Measurements from ENCODE around the gene HOXA7.

Gene HOXA7

GRCh38 chr7:27162561-27163287, 6.2 kb upstream of the HOXA7 start:
- Histone ChIP-seq H3K9ac (no peak overlapping the region), H3K4me1 (ENCODE audit: low read depth, poor library complexity, severe bottlenecking) (no peaks in the 10 kb centered on the region), H3K4me2 (no peak overlapping the region), H3K79me2 (ENCODE audit: insufficient read depth, low read depth) (no peaks in the 10 kb centered on the region), H3K36me3 (ENCODE audit: insufficient read depth) (no peaks in the 10 kb centered on the region), H2AFZ (ENCODE audit: low read depth) (no peak overlapping the region), H3K4me3 (IDR thresholded peaks at IDR 0.05; ENCODE audit: insufficient read depth, low read depth, low read length) (no peak overlapping the region), H3K27ac (no peak overlapping the region), H4K20me1 (ENCODE audit: insufficient read depth) (no peaks in the 10 kb centered on the region), H3K27me3 (ENCODE audit: insufficient read depth, low read depth) (no peaks in the 10 kb centered on the region)
- no peak for TF ChIP-seq CTCF (conservative IDR thresholded peaks at IDR 0.05; ENCODE audit: low read depth, low read length)

- no peak overlapping the region for H3K4me2 ChIP-seq
- no peak overlapping the region for H3K4me3 ChIP-seq (IDR thresholded peaks at IDR 0.05; ENCODE audit: insufficient read depth, low read depth, low read length)
- peak overlapping the region; percentile 100; the same call in 1 of the 2 replicates for H2AFZ ChIP-seq (ENCODE audit: low read depth)
- H3K27ac ChIP-seq: no peak overlapping the region
- no peak overlapping the region for H3K9ac ChIP-seq
- no peak for TF ChIP-seq CTCF (conservative IDR thresholded peaks at IDR 0.05; ENCODE audit: low read depth, low read length)
- no peaks in the 10 kb centered on the region for H3K27me3 ChIP-seq (ENCODE audit: insufficient read depth, low read depth)
- no peaks in the 10 kb centered on the region for H4K20me1 ChIP-seq (ENCODE audit: insufficient read depth)
- H3K4me1 ChIP-seq (ENCODE audit: low read depth, poor library complexity, severe bottlenecking): no peaks in the 10 kb centered on the region
- no peaks in the 10 kb centered on the region for H3K36me3 ChIP-seq (ENCODE audit: insufficient read depth)
- no peaks in the 10 kb centered on the region for H3K79me2 ChIP-seq (ENCODE audit: insufficient read depth, low read depth)
Measured at GRCh38 chr7:27161721-27162560, 5.5 kb upstream of the HOXA7 start.

- Histone ChIP-seq H4K20me1 (ENCODE audit: insufficient read depth) (no peaks in the 10 kb centered on the region), H3K27me3 (ENCODE audit: insufficient read depth, low read depth) (no peaks in the 10 kb centered on the region), H3K4me3 (IDR thresholded peaks at IDR 0.05; ENCODE audit: insufficient read depth, low read depth, low read length) (no peak overlapping the region), H3K9ac (peak overlapping the region; percentile 80; the same call in 1 of the 2 replicates), H3K27ac (no peak overlapping the region), H3K4me2 (peak overlapping the region; percentile 75), H2AFZ (ENCODE audit: low read depth) (peak overlapping the region; percentile 100), H3K4me1 (ENCODE audit: low read depth, poor library complexity, severe bottlenecking) (no peaks in the 10 kb centered on the region), H3K36me3 (ENCODE audit: insufficient read depth) (no peaks in the 10 kb centered on the region), H3K79me2 (ENCODE audit: insufficient read depth, low read depth) (no peaks in the 10 kb centered on the region)
- peak; percentile 72 for TF ChIP-seq CTCF (conservative IDR thresholded peaks at IDR 0.05; ENCODE audit: low read depth, low read length)
Measured at GRCh38 chr7:27161214-27161720, 4.8 kb upstream of the HOXA7 start.

GRCh38 chr7:27160546-27161213, 4.2 kb upstream of the HOXA7 start:
- Histone ChIP-seq H3K9ac (peak overlapping the region; percentile 80), H3K4me3 (IDR thresholded peaks at IDR 0.05; ENCODE audit: insufficient read depth, low read depth, low read length) (no peak overlapping the region), H3K4me1 (ENCODE audit: low read depth, poor library complexity, severe bottlenecking) (no peaks in the 10 kb centered on the region), H2AFZ (ENCODE audit: low read depth) (peak overlapping the region; percentile 100), H4K20me1 (ENCODE audit: insufficient read depth) (no peaks in the 10 kb centered on the region), H3K27ac (peak overlapping the region; percentile 38), H3K27me3 (ENCODE audit: insufficient read depth, low read depth) (no peaks in the 10 kb centered on the region), H3K36me3 (ENCODE audit: insufficient read depth) (no peaks in the 10 kb centered on the region), H3K79me2 (ENCODE audit: insufficient read depth, low read depth) (no peaks in the 10 kb centered on the region), H3K4me2 (peak overlapping the region; percentile 75)
- TF ChIP-seq CTCF (conservative IDR thresholded peaks at IDR 0.05; ENCODE audit: low read depth, low read length): peak; percentile 99

All from KMS-11 (cell line).